Gastroesophageal sphincter (tissue), 4 donors: ENCODE measurements around the gene ZNF687. TPM values are rescaled to one million over a fixed set of nuclear protein-coding genes. Genes with fewer than 3 reads are reported as not detected.

Experiments used
- ATAC-seq: fragments of 150-250 bp; one replicate; pipeline ENCODE4 v1.9.1; 2016; ENCODE audit warnings: mild to moderate bottlenecking, moderate library complexity
- H3K27ac ChIP-seq, 4 donors: fragments of 200-600 bp; sonication (generic) in 3 of 4; 1 replicate in 3 of 4; 2 replicates in 1 of 4; pipeline ENCODE4 v1.5.1; 2016 to 2019
- H3K27me3 ChIP-seq: fragments of 200-600 bp; sonication (generic); one replicate; pipeline ENCODE4 v1.5.1; 2019
- H3K36me3 ChIP-seq, 2 donors: fragments of 200-600 bp; sonication (generic); one replicate each; pipeline ENCODE4 v1.5.1; 2019; ENCODE audit warnings: control low read depth in 1 of 2
- H3K4me1 ChIP-seq, 3 donors: fragments of 200-600 bp; sonication (generic); 1 replicate in 2 of 3; 2 replicates in 1 of 3; pipeline ENCODE4 v1.5.1; 2016 to 2019; ENCODE audit warnings: control low read depth in 2 of 3
- H3K4me3 ChIP-seq, 2 donors: fragments of 200-600 bp; sonication (generic); one replicate each; pipeline ENCODE4 v1.5.1; 2019; ENCODE audit warnings: mild to moderate bottlenecking in 1 of 2, moderate library complexity in 1 of 2
- H3K9me3 ChIP-seq, 3 donors: fragments of 200-600 bp; sonication (generic); one replicate each; pipeline ENCODE4 v1.5.1; 2017 to 2019; ENCODE audit warnings: control low read depth in 2 of 3
- CTCF ChIP-seq, 4 experiments: fragments of 200-600 bp in 2 of 4; fragments of 450-650 bp in 2 of 4; sonication (generic) in 1 of 4; IDR thresholded peaks; one replicate each; pipeline ENCODE4 v1.5.1; 2017 to 2019; ENCODE audit warnings: antibody characterized with exemption in 4 of 4, mild to moderate bottlenecking in 2 of 4, moderate library complexity in 2 of 4
- EP300 ChIP-seq: sonication (generic); formaldehyde crosslinking; IDR thresholded peaks from one replicate; pipeline ENCODE4 v1.6.1; 2017; ENCODE audit warnings: antibody characterized with exemption, mild to moderate bottlenecking
- POLR2A ChIP-seq, 2 donors: fragments of 450-650 bp; IDR thresholded peaks; one replicate each; pipeline ENCODE4 v1.6.1; 2017; ENCODE audit warnings: antibody characterized with exemption in 2 of 2, mild to moderate bottlenecking in 2 of 2, moderate library complexity in 1 of 2
- POLR2AphosphoS5 ChIP-seq: sonication (generic); formaldehyde crosslinking; IDR thresholded peaks from one replicate; pipeline ENCODE4 v1.6.1; 2017; ENCODE audit warnings: antibody characterized with exemption
- WGBS, 2 donors: methylation state at CpG; one replicate each; pipeline ENCODE4 v1.1.5; 2018; ENCODE audit warnings: low coverage in 1 of 2; 5-methylcytosine and 5-hydroxymethylcytosine counted together
- total RNA-seq, 4 donors: library from RNA; depleted of rRNA; stranded (reverse); fragments of >200 nt; gene quantifications; one replicate each; pipeline ENCODE4 v1.1.0, GENCODE V29; 2016

ZNF687 gene
- total RNA-seq, 4 donors from 2014 or later: 18.4 to 27.6 (median 24.4) TPM

GRCh38 chr1:151254217-151255213 lies 27.6 kb upstream of the ZNF687 start, which contains the start of gene PSMD4:
Gene PSMD4 (plus strand): TSS chr1:151254734. CDS start chr1:151254783, 49 bp downstream.
- TF ChIP-seq POLR2AphosphoS5 (peak; percentile 89), CTCF (IDR thresholded peaks at IDR 0.05) (no peak), EP300 (no peak), POLR2A (IDR thresholded peaks at IDR 0.05) (peak; percentile 54 to 66)
- Histone ChIP-seq H3K36me3 (peaks cover 0 to 2% of the 10 kb centered on the region in 2 donors), H3K27ac (peak within 1 kb of the TSS; percentile 63 to 93 (median 92)), H3K4me1 (peaks cover 3 to 43% (median 8%) of the 10 kb centered on the region in 3 donors), H3K9me3 (no peaks in the 10 kb centered on the region), H3K27me3 (no peaks in the 10 kb centered on the region), H3K4me3 (peak within 1 kb of the TSS; percentile 72 to 89)
- ATAC-seq: peak; percentile 99
- WGBS, 2 donors: 11 to 49% methylated on average over 17 to 30 of the region's 56 CpGs

GRCh38 chr1:151255381-151255780 lies 26.7 kb upstream of the ZNF687 start:
- 34 to 44% methylated on average over 10 of the region's 10 CpGs for WGBS, 2 donors

GRCh38 chr1:151259351-151259750 lies 22.7 kb upstream of the ZNF687 start:
- TF ChIP-seq POLR2A (IDR thresholded peaks at IDR 0.05): no peak
- TF ChIP-seq EP300: no peak
- no peak for TF ChIP-seq POLR2AphosphoS5
- TF ChIP-seq CTCF (IDR thresholded peaks at IDR 0.05): no peak
- WGBS, 2 donors: 90% methylated on average over 2 of the region's 2 CpGs
- Histone ChIP-seq H3K4me1 (peaks cover 3 to 38% (median 8%) of the 10 kb centered on the region in 3 donors), H3K36me3 (peaks cover 0 to 25% of the 10 kb centered on the region in 2 donors), H3K27ac (no peak overlapping the region), H3K27me3 (no peaks in the 10 kb centered on the region), H3K4me3 (no peak overlapping the region), H3K9me3 (no peaks in the 10 kb centered on the region)
- ATAC-seq: no peak

More at GRCh38 chr1:151255381-151255780, 26.7 kb upstream of the ZNF687 start:
- ATAC-seq: no peak
- no peaks in the 10 kb centered on the region for H3K36me3 ChIP-seq
- peak overlapping the region; percentile 72 to 89 for H3K4me3 ChIP-seq
- TF ChIP-seq EP300: no peak
- TF ChIP-seq CTCF (IDR thresholded peaks at IDR 0.05): no peak
- no peak for TF ChIP-seq POLR2A (IDR thresholded peaks at IDR 0.05)
- no peak for TF ChIP-seq POLR2AphosphoS5
- H3K4me1 ChIP-seq: peaks cover 3 to 43% (median 8%) of the 10 kb centered on the region in 3 donors
- H3K27me3 ChIP-seq: no peaks in the 10 kb centered on the region
- peak overlapping the region in 3 of 4 donors; percentile 92 to 93 (median 92) for H3K27ac ChIP-seq
- no peaks in the 10 kb centered on the region for H3K9me3 ChIP-seq

- no peaks in the 10 kb centered on the region for H3K27me3 ChIP-seq
- peaks cover 0 to 88% of the 10 kb centered on the region in 2 donors for H3K36me3 ChIP-seq
- H3K9me3 ChIP-seq: no peaks in the 10 kb centered on the region
- no peak for ATAC-seq
- H3K4me3 ChIP-seq: no peak overlapping the region
- H3K27ac ChIP-seq: no peak overlapping the region
- 81 to 87% methylated on average over 4 to 5 of the region's 14 CpGs for WGBS, 2 donors
- TF ChIP-seq POLR2A (IDR thresholded peaks at IDR 0.05) (no peak), CTCF (IDR thresholded peaks at IDR 0.05) (no peak), POLR2AphosphoS5 (no peak), EP300 (no peak)
- no peaks in the 10 kb centered on the region for H3K4me1 ChIP-seq
Measured at GRCh38 chr1:151265446-151266236, 16.5 kb upstream of the ZNF687 start.
